GM23338 (cell line): ENCODE data around the gene MROH2A. TPM values are rescaled to one million over a fixed set of nuclear protein-coding genes. Genes with fewer than 3 reads are reported as not detected.

ENCODE experiments used
- ATAC-seq: fragments of 200-7000 bp; cut with Tn5 transposase; 3 replicates; pipeline ENCODE4 v1.9.1; 2020
- DNase-seq: peaks from one replicate; pipeline ENCODE4 v3.0.0-alpha.2; 2015; ENCODE audit warnings: low spot score
- H2AFZ ChIP-seq: fragments of 200-600 bp; sonication (generic); 2 replicates; pipeline ENCODE4 v1.8.0; 2016; ENCODE audit warnings: antibody characterized with exemption, mild to moderate bottlenecking, moderate library complexity
- H3F3A ChIP-seq: fragments of 200-600 bp; sonication (generic); replicated peaks from 2 replicates; pipeline ENCODE4 v1.8.0; 2017; ENCODE audit warnings: antibody characterized with exemption, mixed run types, low read depth
- H3K27ac ChIP-seq: fragments of 200-600 bp; sonication (generic); 2 replicates; pipeline ENCODE4 v1.6.1; 2016; ENCODE audit warnings: low read depth
- H3K27me3 ChIP-seq: fragments of 200-600 bp; sonication (generic); 2 replicates; pipeline ENCODE4 v1.8.0; 2016; ENCODE audit warnings: mild to moderate bottlenecking, mixed run types, moderate library complexity; ENCODE audit not compliant: insufficient read depth
- H3K36me3 ChIP-seq: fragments of 200-600 bp; sonication (generic); 2 replicates; pipeline ENCODE4 v1.8.0; 2016; ENCODE audit warnings: mild to moderate bottlenecking; ENCODE audit not compliant: insufficient read depth
- H3K4me1 ChIP-seq: fragments of 200-600 bp; sonication (generic); 2 replicates; pipeline ENCODE4 v1.8.0; 2016; ENCODE audit warnings: mild to moderate bottlenecking, moderate library complexity; ENCODE audit not compliant: insufficient read depth
- H3K4me2 ChIP-seq: fragments of 200-600 bp; sonication (generic); 2 replicates; pipeline ENCODE4 v1.7.1; 2017; ENCODE audit warnings: mixed run types
- H3K4me3 ChIP-seq: fragments of 200-600 bp; sonication (generic); 2 replicates; pipeline ENCODE4 v1.6.1; 2016; ENCODE audit warnings: mixed run types
- H3K79me2 ChIP-seq: fragments of 200-600 bp; sonication (generic); replicated peaks from 2 replicates; pipeline ENCODE4 v1.8.0; 2017; ENCODE audit warnings: mild to moderate bottlenecking; ENCODE audit not compliant: insufficient read depth
- H3K9me2 ChIP-seq: fragments of 200-600 bp; sonication (generic); 2 replicates; pipeline ENCODE4 v1.8.0; 2017; ENCODE audit not compliant: insufficient read depth
- H4K20me1 ChIP-seq: fragments of 200-600 bp; sonication (generic); replicated peaks from 2 replicates; pipeline ENCODE4 v1.8.0; 2017; ENCODE audit warnings: mild to moderate bottlenecking; ENCODE audit not compliant: insufficient read depth
- H3K27ac Mint-ChIP-seq: 2 replicates; pipeline ENCODE4 v1.8.0; 2020; ENCODE audit warnings: inconsistent platforms, mild to moderate bottlenecking, moderate library complexity, mixed read lengths
- H3K27me3 Mint-ChIP-seq: 3 replicates; pipeline ENCODE4 v1.8.0; 2022; ENCODE audit warnings: low read depth, mild to moderate bottlenecking, moderate library complexity, mixed read lengths, inconsistent platforms; ENCODE audit not compliant: insufficient read depth, poor library complexity
- H3K36me3 Mint-ChIP-seq: 3 replicates; pipeline ENCODE4 v1.8.0; 2021; ENCODE audit warnings: low read depth, mild to moderate bottlenecking, inconsistent platforms, moderate library complexity, mixed read lengths
- H3K4me1 Mint-ChIP-seq: 3 replicates; pipeline ENCODE4 v1.8.0; 2020; ENCODE audit warnings: mild to moderate bottlenecking, inconsistent platforms, mixed read lengths
- H3K4me3 Mint-ChIP-seq: 3 replicates; pipeline ENCODE4 v1.8.0; 2021; ENCODE audit warnings: moderate library complexity, mild to moderate bottlenecking, inconsistent platforms, mixed read lengths
- H3K9me3 Mint-ChIP-seq: 3 replicates; pipeline ENCODE4 v1.8.0; 2020; ENCODE audit warnings: moderate library complexity, mild to moderate bottlenecking, inconsistent platforms, mixed read lengths
- EZH2 ChIP-seq: fragments of 200-600 bp; sonication (generic); IDR thresholded peaks from one replicate; pipeline ENCODE4 v1.8.0; 2017; ENCODE audit warnings: antibody characterized with exemption, mild to moderate bottlenecking, low read depth; ENCODE audit not compliant: unreplicated experiment
- JUNB ChIP-seq: IDR thresholded peaks from one replicate; pipeline ENCODE4 v1.6.1; 2016; ENCODE audit warnings: antibody characterized with exemption; ENCODE audit not compliant: unreplicated experiment
- POLR2AphosphoS5 ChIP-seq: IDR thresholded peaks from 2 replicates; pipeline ENCODE4 v1.6.1; 2016; ENCODE audit warnings: antibody characterized with exemption, low read depth
- ZNF114 ChIP-seq: fragments of 250-450 bp; sonication (Bioruptor Pico); IDR thresholded peaks from 2 replicates; pipeline ENCODE4 v1.5.0; 2020; ENCODE audit warnings: mild to moderate bottlenecking, moderate library complexity
- ZNF331 ChIP-seq: fragments of 250-450 bp; sonication (Bioruptor Pico); IDR thresholded peaks from 2 replicates; pipeline ENCODE4 v1.5.0; 2020; ENCODE audit warnings: low read depth, mild to moderate bottlenecking, moderate library complexity
- polyA plus RNA-seq: library from polyadenylated mRNA; unstranded; fragments of >200 nt; fragmentation: Nextera tagmentation; extraction: Ambion mirVana; gene quantifications from 2 replicates; pipeline ENCODE4 v1.2.1, GENCODE V29; 2016
- total RNA-seq: library from RNA; depleted of rRNA; stranded (reverse); fragments of >200 nt; shearing (Covaris generic); gene quantifications from 2 replicates; pipeline ENCODE4 v1.2.3, GENCODE V29; 2014
- TF ChIP-seq, protein P1 (sequence below): IDR thresholded peaks from one replicate; pipeline ENCODE4 v1.6.1; 2018; ENCODE audit warnings: antibody characterized with exemption; ENCODE audit not compliant: unreplicated experiment
- TF ChIP-seq, protein P2 (sequence below), 2 experiments: fragments of 200-600 bp in 1 of 2; sonication (generic) in 1 of 2; conservative IDR thresholded peaks; 2 replicates each; pipeline versions ENCODE4 v1.5.1 to v1.6.1; 2016 to 2017; ENCODE audit warnings: antibody characterized with exemption in 2 of 2, low read depth in 2 of 2, mild to moderate bottlenecking in 2 of 2, moderate library complexity in 1 of 2
- TF ChIP-seq, protein P3 (sequence below): IDR thresholded peaks from 2 replicates; pipeline ENCODE4 v1.6.1; 2016; ENCODE audit warnings: antibody characterized with exemption
- TF ChIP-seq, protein P4 (sequence below): fragments of 250-450 bp; sonication (Bioruptor Pico); IDR thresholded peaks from 2 replicates; pipeline ENCODE4 v1.5.0; 2020; ENCODE audit warnings: mild to moderate bottlenecking, moderate library complexity

The MROH2A gene
- total and polyA plus RNA-seq, 2 experiments from 2014 or later: not detected

DNA sequence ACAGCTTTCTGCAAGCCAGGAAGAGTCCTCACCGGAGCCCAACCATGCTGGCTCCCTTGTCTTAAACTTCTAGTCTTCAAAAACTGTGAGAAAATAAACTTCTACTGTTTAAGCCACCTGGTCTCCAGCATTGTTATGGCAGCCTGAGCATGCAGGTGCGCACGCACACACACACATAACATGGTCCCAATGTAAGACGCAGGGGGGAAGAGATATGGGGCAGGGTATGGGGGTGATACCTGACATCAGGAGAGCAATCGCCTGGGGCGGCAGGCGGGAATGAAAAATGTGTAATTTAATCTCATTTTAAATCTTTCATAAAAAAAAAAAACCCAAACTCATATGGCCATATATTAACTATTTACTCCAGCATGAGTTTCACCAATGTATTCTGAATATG lies 58.2 kb downstream of the MROH2A start:
- DNase-seq (no peak), ATAC-seq (no peak)
- H3K27ac Mint-ChIP-seq: no peak overlapping the region; the same call in 1 of the 2 replicates
- H3K27me3 ChIP-seq: no peaks in the 10 kb centered on the region
- TF ChIP-seq, protein P1, sequence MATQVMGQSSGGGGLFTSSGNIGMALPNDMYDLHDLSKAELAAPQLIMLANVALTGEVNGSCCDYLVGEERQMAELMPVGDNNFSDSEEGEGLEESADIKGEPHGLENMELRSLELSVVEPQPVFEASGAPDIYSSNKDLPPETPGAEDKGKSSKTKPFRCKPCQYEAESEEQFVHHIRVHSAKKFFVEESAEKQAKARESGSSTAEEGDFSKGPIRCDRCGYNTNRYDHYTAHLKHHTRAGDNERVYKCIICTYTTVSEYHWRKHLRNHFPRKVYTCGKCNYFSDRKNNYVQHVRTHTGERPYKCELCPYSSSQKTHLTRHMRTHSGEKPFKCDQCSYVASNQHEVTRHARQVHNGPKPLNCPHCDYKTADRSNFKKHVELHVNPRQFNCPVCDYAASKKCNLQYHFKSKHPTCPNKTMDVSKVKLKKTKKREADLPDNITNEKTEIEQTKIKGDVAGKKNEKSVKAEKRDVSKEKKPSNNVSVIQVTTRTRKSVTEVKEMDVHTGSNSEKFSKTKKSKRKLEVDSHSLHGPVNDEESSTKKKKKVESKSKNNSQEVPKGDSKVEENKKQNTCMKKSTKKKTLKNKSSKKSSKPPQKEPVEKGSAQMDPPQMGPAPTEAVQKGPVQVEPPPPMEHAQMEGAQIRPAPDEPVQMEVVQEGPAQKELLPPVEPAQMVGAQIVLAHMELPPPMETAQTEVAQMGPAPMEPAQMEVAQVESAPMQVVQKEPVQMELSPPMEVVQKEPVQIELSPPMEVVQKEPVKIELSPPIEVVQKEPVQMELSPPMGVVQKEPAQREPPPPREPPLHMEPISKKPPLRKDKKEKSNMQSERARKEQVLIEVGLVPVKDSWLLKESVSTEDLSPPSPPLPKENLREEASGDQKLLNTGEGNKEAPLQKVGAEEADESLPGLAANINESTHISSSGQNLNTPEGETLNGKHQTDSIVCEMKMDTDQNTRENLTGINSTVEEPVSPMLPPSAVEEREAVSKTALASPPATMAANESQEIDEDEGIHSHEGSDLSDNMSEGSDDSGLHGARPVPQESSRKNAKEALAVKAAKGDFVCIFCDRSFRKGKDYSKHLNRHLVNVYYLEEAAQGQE: no peak
- TF ChIP-seq, protein P2, sequence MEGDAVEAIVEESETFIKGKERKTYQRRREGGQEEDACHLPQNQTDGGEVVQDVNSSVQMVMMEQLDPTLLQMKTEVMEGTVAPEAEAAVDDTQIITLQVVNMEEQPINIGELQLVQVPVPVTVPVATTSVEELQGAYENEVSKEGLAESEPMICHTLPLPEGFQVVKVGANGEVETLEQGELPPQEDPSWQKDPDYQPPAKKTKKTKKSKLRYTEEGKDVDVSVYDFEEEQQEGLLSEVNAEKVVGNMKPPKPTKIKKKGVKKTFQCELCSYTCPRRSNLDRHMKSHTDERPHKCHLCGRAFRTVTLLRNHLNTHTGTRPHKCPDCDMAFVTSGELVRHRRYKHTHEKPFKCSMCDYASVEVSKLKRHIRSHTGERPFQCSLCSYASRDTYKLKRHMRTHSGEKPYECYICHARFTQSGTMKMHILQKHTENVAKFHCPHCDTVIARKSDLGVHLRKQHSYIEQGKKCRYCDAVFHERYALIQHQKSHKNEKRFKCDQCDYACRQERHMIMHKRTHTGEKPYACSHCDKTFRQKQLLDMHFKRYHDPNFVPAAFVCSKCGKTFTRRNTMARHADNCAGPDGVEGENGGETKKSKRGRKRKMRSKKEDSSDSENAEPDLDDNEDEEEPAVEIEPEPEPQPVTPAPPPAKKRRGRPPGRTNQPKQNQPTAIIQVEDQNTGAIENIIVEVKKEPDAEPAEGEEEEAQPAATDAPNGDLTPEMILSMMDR (conservative IDR thresholded peaks at IDR 0.05; ENCODE audit: low read depth in 2 of 2): no peak
- H3K27ac ChIP-seq: no peak overlapping the region
- peaks cover 18% of the 10 kb centered on the region for H3K4me1 Mint-ChIP-seq
- peaks cover 54% of the 10 kb centered on the region for H3K79me2 ChIP-seq
- peaks cover 53% of the 10 kb centered on the region for H3K36me3 ChIP-seq
- no peaks in the 10 kb centered on the region for H3K9me3 Mint-ChIP-seq
- peaks cover 74% of the 10 kb centered on the region for H3K36me3 Mint-ChIP-seq
- H3K4me2 ChIP-seq: no peak overlapping the region
- peaks cover 7% of the 10 kb centered on the region; the same call in 1 of the 2 replicates for H3F3A ChIP-seq
- peaks cover 4% of the 10 kb centered on the region for H3K27me3 Mint-ChIP-seq
- no peak overlapping the region for H3K4me3 Mint-ChIP-seq
- H3K4me1 ChIP-seq: no peaks in the 10 kb centered on the region
- peaks cover 47% of the 10 kb centered on the region for H4K20me1 ChIP-seq
- no peaks in the 10 kb centered on the region for H3K9me2 ChIP-seq
- H3K4me3 ChIP-seq: no peak overlapping the region
- H2AFZ ChIP-seq: no peak overlapping the region

DNA sequence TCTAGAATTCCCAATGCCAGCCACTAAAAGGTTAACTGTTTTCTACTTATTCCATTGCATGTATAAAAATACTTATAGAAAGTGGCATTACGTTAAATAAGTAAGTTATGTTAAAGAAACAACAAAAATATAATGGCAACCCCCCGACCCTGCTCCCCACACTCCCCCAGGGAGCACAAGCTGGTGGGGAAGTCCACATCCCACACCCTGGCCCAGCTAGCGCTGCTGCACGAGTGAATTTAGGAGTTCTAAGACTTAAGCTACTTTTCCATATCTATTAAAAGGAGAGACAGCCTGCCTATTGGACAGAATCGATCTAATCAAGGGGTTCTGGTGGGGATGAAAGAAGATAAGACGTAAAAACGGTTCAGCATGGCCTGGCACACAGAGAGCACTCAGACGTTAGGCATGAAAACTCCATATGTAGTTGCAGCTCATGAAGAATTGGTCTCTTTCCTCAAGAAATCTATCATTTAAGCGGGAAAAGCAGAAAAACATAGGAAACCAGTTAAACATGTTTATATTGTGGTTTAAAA lies 59.6 kb downstream of the MROH2A start:
- DNase-seq: no peak
- Mint-ChIP-seq H3K27ac (no peak overlapping the region), H3K36me3 (peaks cover 88% of the 10 kb centered on the region), H3K9me3 (no peaks in the 10 kb centered on the region), H3K4me3 (no peak overlapping the region; the same call in 2 of the 3 replicates), H3K4me1 (peaks cover 18% of the 10 kb centered on the region), H3K27me3 (peaks cover 6% of the 10 kb centered on the region)
- Histone ChIP-seq H2AFZ (no peak overlapping the region), H3K4me3 (no peak overlapping the region), H3K36me3 (peaks cover 67% of the 10 kb centered on the region), H3K79me2 (peaks cover 68% of the 10 kb centered on the region), H3K4me1 (no peaks in the 10 kb centered on the region), H3K4me2 (no peak overlapping the region), H3K9me2 (no peaks in the 10 kb centered on the region), H3K27me3 (no peaks in the 10 kb centered on the region), H3K27ac (no peak overlapping the region), H4K20me1 (peaks cover 56% of the 10 kb centered on the region), H3F3A (peaks cover 7% of the 10 kb centered on the region; the same call in 1 of the 2 replicates)
- ATAC-seq: no peak
- no peak for TF ChIP-seq JUNB
- no peak for TF ChIP-seq ZNF331 (CRISPR knock-in tag)
- no peak for TF ChIP-seq POLR2AphosphoS5
- TF ChIP-seq ZNF114 (CRISPR knock-in tag): no peak
- TF ChIP-seq, protein P3, sequence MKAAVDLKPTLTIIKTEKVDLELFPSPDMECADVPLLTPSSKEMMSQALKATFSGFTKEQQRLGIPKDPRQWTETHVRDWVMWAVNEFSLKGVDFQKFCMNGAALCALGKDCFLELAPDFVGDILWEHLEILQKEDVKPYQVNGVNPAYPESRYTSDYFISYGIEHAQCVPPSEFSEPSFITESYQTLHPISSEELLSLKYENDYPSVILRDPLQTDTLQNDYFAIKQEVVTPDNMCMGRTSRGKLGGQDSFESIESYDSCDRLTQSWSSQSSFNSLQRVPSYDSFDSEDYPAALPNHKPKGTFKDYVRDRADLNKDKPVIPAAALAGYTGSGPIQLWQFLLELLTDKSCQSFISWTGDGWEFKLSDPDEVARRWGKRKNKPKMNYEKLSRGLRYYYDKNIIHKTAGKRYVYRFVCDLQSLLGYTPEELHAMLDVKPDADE: no peak
- no peak for TF ChIP-seq EZH2
- TF ChIP-seq, protein P4, sequence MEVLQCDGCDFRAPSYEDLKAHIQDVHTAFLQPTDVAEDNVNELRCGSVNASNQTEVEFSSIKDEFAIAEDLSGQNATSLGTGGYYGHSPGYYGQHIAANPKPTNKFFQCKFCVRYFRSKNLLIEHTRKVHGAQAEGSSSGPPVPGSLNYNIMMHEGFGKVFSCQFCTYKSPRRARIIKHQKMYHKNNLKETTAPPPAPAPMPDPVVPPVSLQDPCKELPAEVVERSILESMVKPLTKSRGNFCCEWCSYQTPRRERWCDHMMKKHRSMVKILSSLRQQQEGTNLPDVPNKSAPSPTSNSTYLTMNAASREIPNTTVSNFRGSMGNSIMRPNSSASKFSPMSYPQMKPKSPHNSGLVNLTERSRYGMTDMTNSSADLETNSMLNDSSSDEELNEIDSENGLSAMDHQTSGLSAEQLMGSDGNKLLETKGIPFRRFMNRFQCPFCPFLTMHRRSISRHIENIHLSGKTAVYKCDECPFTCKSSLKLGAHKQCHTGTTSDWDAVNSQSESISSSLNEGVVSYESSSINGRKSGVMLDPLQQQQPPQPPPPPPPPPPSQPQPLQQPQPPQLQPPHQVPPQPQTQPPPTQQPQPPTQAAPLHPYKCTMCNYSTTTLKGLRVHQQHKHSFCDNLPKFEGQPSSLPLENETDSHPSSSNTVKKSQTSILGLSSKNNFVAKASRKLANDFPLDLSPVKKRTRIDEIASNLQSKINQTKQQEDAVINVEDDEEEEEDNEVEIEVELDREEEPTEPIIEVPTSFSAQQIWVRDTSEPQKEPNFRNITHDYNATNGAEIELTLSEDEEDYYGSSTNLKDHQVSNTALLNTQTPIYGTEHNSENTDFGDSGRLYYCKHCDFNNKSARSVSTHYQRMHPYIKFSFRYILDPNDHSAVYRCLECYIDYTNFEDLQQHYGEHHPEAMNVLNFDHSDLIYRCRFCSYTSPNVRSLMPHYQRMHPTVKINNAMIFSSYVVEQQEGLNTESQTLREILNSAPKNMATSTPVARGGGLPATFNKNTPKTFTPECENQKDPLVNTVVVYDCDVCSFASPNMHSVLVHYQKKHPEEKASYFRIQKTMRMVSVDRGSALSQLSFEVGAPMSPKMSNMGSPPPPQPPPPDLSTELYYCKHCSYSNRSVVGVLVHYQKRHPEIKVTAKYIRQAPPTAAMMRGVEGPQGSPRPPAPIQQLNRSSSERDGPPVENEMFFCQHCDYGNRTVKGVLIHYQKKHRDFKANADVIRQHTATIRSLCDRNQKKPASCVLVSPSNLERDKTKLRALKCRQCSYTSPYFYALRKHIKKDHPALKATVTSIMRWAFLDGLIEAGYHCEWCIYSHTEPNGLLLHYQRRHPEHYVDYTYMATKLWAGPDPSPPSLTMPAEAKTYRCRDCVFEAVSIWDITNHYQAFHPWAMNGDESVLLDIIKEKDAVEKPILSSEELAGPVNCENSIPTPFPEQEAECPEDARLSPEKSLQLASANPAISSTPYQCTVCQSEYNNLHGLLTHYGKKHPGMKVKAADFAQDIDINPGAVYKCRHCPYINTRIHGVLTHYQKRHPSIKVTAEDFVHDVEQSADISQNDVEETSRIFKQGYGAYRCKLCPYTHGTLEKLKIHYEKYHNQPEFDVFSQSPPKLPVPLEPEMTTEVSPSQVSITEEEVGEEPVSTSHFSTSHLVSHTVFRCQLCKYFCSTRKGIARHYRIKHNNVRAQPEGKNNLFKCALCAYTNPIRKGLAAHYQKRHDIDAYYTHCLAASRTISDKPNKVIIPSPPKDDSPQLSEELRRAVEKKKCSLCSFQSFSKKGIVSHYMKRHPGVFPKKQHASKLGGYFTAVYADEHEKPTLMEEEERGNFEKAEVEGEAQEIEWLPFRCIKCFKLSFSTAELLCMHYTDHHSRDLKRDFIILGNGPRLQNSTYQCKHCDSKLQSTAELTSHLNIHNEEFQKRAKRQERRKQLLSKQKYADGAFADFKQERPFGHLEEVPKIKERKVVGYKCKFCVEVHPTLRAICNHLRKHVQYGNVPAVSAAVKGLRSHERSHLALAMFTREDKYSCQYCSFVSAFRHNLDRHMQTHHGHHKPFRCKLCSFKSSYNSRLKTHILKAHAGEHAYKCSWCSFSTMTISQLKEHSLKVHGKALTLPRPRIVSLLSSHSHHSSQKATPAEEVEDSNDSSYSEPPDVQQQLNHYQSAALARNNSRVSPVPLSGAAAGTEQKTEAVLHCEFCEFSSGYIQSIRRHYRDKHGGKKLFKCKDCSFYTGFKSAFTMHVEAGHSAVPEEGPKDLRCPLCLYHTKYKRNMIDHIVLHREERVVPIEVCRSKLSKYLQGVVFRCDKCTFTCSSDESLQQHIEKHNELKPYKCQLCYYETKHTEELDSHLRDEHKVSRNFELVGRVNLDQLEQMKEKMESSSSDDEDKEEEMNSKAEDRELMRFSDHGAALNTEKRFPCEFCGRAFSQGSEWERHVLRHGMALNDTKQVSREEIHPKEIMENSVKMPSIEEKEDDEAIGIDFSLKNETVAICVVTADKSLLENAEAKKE: no peak
